HG02678 (cell line): ENCODE measurements around the gene RIN3.

Experiments
- ATAC-seq: cut with Tn5 transposase; IDR thresholded peaks from one replicate; pipeline ENCODE4 v1.9.1; 2021; ENCODE audit warnings: mild to moderate bottlenecking, moderate library complexity; ENCODE audit not compliant: unreplicated experiment

RIN3 gene

GRCh38 chr14:92484132-92484823 lies 29.3 kb upstream of the RIN3 start:
- ATAC-seq, result no peak

GRCh38 chr14:92486881-92487280 lies 26.7 kb upstream of the RIN3 start:
- ATAC-seq, result no peak

- no peak for ATAC-seq
Observed at GRCh38 chr14:92487513-92488133, 26.0 kb upstream of the RIN3 start.

GRCh38 chr14:92489394-92490238 lies 24.0 kb upstream of the RIN3 start:
- ATAC-seq, result no peak

GRCh38 chr14:92490239-92490959 lies 23.2 kb upstream of the RIN3 start:
- no peak for ATAC-seq

GRCh38 chr14:92491782-92492181 lies 21.8 kb upstream of the RIN3 start:
- ATAC-seq, result no peak

GRCh38 chr14:92492258-92492657 lies 21.3 kb upstream of the RIN3 start:
- ATAC-seq, result no peak

- ATAC-seq, result no peak
Observed at GRCh38 chr14:92493024-92493423, 20.6 kb upstream of the RIN3 start.

- no peak for ATAC-seq
Observed at GRCh38 chr14:92493492-92493891, 20.1 kb upstream of the RIN3 start.

GRCh38 chr14:92494512-92494911 lies 19.1 kb upstream of the RIN3 start:
- ATAC-seq, result no peak

GRCh38 chr14:92495027-92495426 lies 18.6 kb upstream of the RIN3 start:
- no peak for ATAC-seq

- no peak for ATAC-seq
Observed at GRCh38 chr14:92496191-92496857, 17.3 kb upstream of the RIN3 start.

- no peak for ATAC-seq
Observed at GRCh38 chr14:92497391-92497790, 16.2 kb upstream of the RIN3 start.

- no peak for ATAC-seq
Observed at GRCh38 chr14:92499234-92499633, 14.3 kb upstream of the RIN3 start.

- no peak for ATAC-seq
Observed at GRCh38 chr14:92500491-92500941, 13.1 kb upstream of the RIN3 start.

GRCh38 chr14:92501891-92502351 lies 11.7 kb upstream of the RIN3 start:
- no peak for ATAC-seq

GRCh38 chr14:92502541-92503286 lies 10.9 kb upstream of the RIN3 start:
- ATAC-seq, result no peak

GRCh38 chr14:92503756-92504491 lies 9.7 kb upstream of the RIN3 start:
- no peak for ATAC-seq

GRCh38 chr14:92505826-92506225 lies 7.8 kb upstream of the RIN3 start:
- ATAC-seq, result no peak
